ENCODE data around the gene FHDC1.

FHDC1 gene

DNA sequence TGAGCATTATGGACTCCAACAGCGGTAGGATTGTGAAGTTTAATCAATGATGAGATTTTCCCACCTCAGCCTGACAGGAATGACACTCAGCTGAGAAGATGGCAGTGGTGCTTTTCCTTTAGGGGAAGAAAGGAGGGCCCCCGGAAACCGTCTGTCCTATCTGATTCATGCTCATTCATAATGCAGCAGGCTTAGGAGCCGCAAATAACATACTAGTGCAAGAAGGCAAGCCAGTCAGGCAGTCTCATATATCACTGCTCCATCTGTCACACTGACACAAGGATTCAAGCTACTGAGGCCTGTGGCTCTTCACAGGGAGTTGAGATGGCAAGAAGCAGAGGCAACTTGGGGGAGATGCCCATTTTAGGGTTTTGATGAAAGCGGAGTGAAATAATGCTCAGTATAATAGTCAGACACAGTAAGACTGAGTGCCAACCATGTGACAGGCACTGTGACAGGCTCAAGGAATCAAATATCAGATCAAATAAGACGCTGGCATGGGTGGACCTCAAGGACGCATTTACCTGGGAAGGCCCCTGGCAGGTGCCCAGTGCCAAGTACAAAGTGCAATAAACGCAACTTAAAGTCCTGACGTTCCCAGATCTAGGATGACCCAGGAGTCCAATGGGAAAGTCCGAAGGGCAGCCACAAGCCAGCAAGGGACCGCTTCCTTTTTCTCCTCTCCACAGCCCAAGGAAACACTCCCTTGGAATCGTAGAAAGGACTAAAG lies 63.4 kb downstream of the FHDC1 start:
- no peak overlapping the region for H3K4me3 ChIP-seq (replicated peaks; ENCODE audit: low read depth, low read length)
- TF ChIP-seq, protein P1, sequence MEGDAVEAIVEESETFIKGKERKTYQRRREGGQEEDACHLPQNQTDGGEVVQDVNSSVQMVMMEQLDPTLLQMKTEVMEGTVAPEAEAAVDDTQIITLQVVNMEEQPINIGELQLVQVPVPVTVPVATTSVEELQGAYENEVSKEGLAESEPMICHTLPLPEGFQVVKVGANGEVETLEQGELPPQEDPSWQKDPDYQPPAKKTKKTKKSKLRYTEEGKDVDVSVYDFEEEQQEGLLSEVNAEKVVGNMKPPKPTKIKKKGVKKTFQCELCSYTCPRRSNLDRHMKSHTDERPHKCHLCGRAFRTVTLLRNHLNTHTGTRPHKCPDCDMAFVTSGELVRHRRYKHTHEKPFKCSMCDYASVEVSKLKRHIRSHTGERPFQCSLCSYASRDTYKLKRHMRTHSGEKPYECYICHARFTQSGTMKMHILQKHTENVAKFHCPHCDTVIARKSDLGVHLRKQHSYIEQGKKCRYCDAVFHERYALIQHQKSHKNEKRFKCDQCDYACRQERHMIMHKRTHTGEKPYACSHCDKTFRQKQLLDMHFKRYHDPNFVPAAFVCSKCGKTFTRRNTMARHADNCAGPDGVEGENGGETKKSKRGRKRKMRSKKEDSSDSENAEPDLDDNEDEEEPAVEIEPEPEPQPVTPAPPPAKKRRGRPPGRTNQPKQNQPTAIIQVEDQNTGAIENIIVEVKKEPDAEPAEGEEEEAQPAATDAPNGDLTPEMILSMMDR (IDR thresholded peaks at IDR 0.05; ENCODE audit: low read depth, low read length, missing control alignments), result no peak
- no peak for DNase-seq (ENCODE audit: extremely low read depth, low read depth)

DNA sequence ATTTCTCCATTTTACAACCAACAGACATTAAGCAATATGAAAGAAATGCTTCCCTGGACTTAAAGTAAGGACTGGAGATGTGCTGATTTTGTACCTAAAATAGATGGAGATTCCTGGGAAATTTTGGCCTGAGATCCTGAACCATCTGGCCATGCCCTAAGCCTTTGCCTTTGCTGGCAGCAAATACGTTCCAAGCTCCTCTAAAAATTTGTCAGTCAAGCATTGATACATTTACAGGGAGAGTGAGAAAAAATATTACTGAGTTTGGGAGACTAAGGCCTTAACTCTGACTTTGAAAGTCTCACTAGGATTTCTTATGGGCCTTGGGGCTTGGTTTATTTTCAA lies 63.9 kb downstream of the FHDC1 start:
- TF ChIP-seq, protein P1 (IDR thresholded peaks at IDR 0.05; ENCODE audit: low read depth, low read length, missing control alignments), result no peak
- DNase-seq (ENCODE audit: extremely low read depth, low read depth), result no peak
- H3K4me3 ChIP-seq (replicated peaks; ENCODE audit: low read depth, low read length), result no peak overlapping the region

DNA sequence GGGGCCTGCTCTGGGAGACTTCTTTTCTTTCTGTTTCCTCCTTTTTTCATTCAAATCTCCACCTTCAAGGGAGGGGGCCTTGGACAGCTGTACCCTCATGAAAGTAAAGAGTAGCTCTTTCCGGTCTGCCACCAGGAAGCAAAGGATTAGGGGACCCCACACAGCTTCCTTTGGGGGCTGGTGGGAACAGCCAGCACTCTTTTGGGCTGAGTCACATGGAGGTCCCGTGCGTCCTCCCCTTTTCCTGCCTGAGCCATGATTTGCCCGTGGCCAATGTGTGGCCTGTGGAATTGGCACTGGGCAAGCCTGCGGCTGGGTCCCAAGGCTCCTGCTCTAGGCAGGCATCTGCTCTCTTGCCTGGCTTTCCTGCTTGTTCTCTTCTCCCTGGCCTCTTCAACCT lies 65.5 kb downstream of the FHDC1 start:
- no peak overlapping the region for H3K4me3 ChIP-seq (replicated peaks; ENCODE audit: low read depth, low read length)
- DNase-seq (ENCODE audit: extremely low read depth, low read depth), result no peak
- TF ChIP-seq, protein P1 (IDR thresholded peaks at IDR 0.05; ENCODE audit: low read depth, low read length, missing control alignments), result no peak

DNA sequence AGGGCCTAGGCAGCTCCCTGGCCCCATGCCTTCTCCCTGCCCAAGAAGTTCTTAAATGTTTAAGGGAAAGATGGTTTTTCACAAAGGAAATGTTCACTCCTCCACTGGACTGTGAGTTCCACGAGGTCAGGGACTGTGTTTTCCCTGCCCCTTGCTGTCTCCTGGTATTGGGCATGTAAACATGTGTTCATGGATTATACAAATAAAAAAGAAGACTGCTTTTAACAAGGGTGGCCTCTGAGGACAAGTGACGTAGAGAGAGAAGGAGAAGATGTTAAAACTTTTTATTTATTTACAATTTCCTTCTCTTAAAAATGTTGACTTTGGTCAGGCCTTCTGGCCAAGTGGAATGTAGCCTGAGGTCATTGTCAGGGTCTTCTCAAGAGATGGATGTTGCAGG lies 66.0 kb downstream of the FHDC1 start:
- DNase-seq (ENCODE audit: extremely low read depth, low read depth), result no peak
- TF ChIP-seq, protein P1 (IDR thresholded peaks at IDR 0.05; ENCODE audit: low read depth, low read length, missing control alignments), result no peak
- no peak overlapping the region for H3K4me3 ChIP-seq (replicated peaks; ENCODE audit: low read depth, low read length)

DNA sequence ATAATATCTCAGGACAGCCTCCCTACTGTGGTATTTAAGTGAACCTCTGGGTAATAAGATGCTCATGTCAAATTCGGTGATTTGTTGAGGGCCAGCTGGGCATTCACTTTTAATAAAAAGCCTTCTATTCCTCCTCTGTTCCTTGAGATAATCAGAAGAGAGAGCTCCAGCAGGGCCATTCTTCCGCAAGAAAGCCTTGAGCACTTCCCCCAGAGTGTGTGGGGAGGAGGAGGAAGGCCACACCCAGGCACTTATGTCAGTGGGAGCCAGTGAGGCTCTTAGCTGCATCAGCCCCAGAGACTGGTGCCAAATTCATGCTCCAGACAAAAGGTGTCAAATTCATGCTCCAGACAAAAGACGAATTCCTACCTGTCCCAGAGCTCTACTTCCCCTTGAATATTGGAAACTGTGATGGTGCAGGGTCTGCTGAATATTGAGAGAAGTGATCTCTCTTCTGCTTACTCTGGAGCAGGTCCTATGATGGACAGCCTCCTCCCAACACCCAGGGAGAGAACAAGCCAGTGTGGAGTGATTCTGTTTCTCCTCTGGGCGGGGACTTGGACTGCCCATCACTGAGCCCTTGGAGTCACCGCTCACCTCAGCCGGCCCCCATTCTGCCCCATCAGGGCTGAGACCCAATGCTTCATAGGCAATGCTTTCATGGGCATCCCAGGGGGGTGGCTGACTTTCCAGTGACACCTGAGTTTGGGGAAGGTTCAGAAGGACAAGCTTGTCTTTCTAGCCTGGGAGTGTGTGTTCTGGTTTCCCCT lies 68.1 kb downstream of the FHDC1 start:
- H3K4me3 ChIP-seq (replicated peaks; ENCODE audit: low read depth, low read length), result no peak overlapping the region
- no peak for DNase-seq (ENCODE audit: extremely low read depth, low read depth)
- TF ChIP-seq, protein P1 (IDR thresholded peaks at IDR 0.05; ENCODE audit: low read depth, low read length, missing control alignments), result no peak

DNA sequence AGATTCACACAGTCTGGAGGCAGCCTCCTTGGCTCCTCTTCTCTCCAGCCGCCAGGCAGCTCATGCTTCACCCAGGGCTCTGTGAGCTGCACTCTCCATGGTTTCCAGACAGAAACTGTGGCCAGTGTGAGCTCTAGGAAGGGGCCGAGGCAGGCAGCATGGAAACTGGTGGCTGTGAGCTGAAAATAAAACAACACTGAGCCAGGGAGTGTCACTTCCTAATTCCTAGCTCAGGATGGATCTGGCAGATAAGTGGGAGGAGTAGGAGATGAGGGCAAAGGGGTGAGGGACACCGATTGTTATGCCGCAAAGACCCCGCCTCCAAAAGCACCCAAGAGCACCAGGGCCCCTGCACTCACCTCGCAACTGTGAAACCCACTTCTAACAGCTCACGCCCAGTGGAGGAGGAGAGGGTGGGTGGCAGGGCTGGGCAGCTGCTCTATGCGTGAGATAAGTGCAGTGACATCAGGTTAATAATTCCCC lies 69.8 kb downstream of the FHDC1 start:
- TF ChIP-seq, protein P1 (IDR thresholded peaks at IDR 0.05; ENCODE audit: low read depth, low read length, missing control alignments), result no peak
- H3K4me3 ChIP-seq (replicated peaks; ENCODE audit: low read depth, low read length), result no peak overlapping the region
- no peak for DNase-seq (ENCODE audit: extremely low read depth, low read depth)

All from HFF-Myc (cell line).